ENCODE results near the gene LYSMD2. TPM values are rescaled to one million over a fixed set of nuclear protein-coding genes. Genes with fewer than 3 reads are reported as not detected.
A peak's percentile ranks its signal among the peaks of the same experiment; 100 is the strongest.

The LYSMD2 gene
- total and polyA plus RNA-seq, 9 of the 15 experiments (the other 6 are each of a cell fraction or from before 2014, with no cell fraction given) = 4.3 to 30.3 (median 9.8) TPM

GRCh38 chr15:51783967-51784366 is 46.5 kb upstream of the LYSMD2 start (continued):
- no peak for TF ChIP-seq KLF13 (tag; IDR thresholded peaks at IDR 0.05; ENCODE audit: borderline replicate concordance, low read depth)
- TF ChIP-seq FOXO4 (CRISPR knock-in tag; IDR thresholded peaks at IDR 0.05) = no peak
- TF ChIP-seq KDM2B (CRISPR knock-in tag; IDR thresholded peaks at IDR 0.05) = no peak
- no peak for TF ChIP-seq ZNF124 (CRISPR knock-in tag; IDR thresholded peaks at IDR 0.05)
- no peak for TF ChIP-seq HMGXB4 (CRISPR knock-in tag; IDR thresholded peaks at IDR 0.05)
- no peak for TF ChIP-seq NELFE (IDR thresholded peaks at IDR 0.05; ENCODE audit: insufficient read depth, insufficient read length)
- no peak for TF ChIP-seq CHD2 (IDR thresholded peaks at IDR 0.05; ENCODE audit: low read depth, low read length)

DNA sequence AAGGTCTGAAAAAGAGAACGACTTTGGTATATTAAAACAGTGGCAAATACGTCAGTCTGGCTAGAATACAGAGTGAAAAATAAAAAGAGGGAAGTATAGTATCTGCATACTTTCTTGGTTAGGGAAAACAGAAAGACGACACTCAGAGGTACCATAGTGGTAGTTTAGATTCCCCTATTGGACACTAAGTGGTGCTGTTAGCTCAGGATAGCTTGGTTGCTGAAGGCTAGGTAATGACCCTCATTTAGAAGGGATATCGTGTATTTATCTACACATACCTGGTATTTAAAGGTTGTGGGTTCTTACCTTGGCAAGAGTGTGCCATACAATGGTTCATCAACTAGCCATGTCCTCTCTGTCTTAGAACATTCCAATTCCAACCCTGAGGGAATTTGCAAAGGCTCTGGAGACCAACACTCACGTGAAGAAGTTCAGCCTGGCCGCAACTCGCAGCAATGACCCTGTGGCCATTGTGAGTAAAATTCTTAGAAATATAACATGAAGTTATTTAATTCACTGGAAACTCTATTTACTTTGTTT is 45.0 kb upstream of the LYSMD2 start:
- BruUV-seq (replicated peaks) = no TSS peak
- H4K20me1 ChIP-seq (replicated peaks; ENCODE audit: control insufficient read depth, insufficient read depth, low read length) = no peaks in the 10 kb centered on the region
- intact Hi-C loops (cut with micrococcal nuclease) = loop anchor here (1.0 to 10.0 kb wide), 3 partner anchors 135 to 445 kb away; no protein-coding TSS in a partner anchor
- no peak overlapping the region for H3K27ac ChIP-seq (ENCODE audit: extremely low read depth, low read depth, low read length)
- ChIA-PET CTCF (ENCODE audit: low intra/inter-chr PET ratio) (interaction anchor here (1.0 kb wide), 1 partner anchor 123 kb away, joined by 4 read pairs; no protein-coding TSS in a partner anchor), POLR2A (no interaction called here)
- H3K4me2 ChIP-seq (ENCODE audit: insufficient read depth, low read length) = no peak overlapping the region
- H3K79me2 ChIP-seq (ENCODE audit: control insufficient read depth, insufficient read depth, low read length) = no peaks in the 10 kb centered on the region
- no peaks in the 10 kb centered on the region for H3K27me3 ChIP-seq (ENCODE audit: control insufficient read depth in 2 of 2, insufficient read depth in 2 of 2, low read length in 2 of 2)
- WGBS (ENCODE audit: insufficient coverage, low coverage, missing lambda C conversion rate) = 55% methylated on average over 7 of the region's 7 CpGs
- H3K4me3 ChIP-seq = no peak overlapping the region
- FAIRE-seq = peak; percentile 85
- in situ Hi-C loops (cut with MboI) = no loop called here
- no peaks in the 10 kb centered on the region for H3K4me1 ChIP-seq (replicated peaks in 1 of 2; ENCODE audit: control insufficient read depth in 2 of 2, insufficient read depth in 2 of 2, low read length in 2 of 2)
- H2AFZ ChIP-seq (ENCODE audit: low read depth, low read length) = no peak overlapping the region
- H3K9ac ChIP-seq (ENCODE audit: insufficient read depth in 1 of 2, low read depth in 2 of 2, low read length in 2 of 2) = no peak overlapping the region
- no peaks in the 10 kb centered on the region for H3K9me1 ChIP-seq (ENCODE audit: control insufficient read depth, insufficient read depth, low read length)
- DNase-seq (ENCODE audit: extremely low read depth in 1 of 4, low spot score in 3 of 4) = peak; percentile 41 to 52 (median 45)
- peaks cover 3% of the 10 kb centered on the region; the same call in 1 of the 2 replicates for H3K9me3 ChIP-seq (replicated peaks; ENCODE audit: control insufficient read depth, insufficient read depth, low read depth, low read length)
- peaks cover 4% of the 10 kb centered on the region; the same call in 1 of the 3 replicates for H3K36me3 ChIP-seq (ENCODE audit: control insufficient read depth, insufficient read depth, low read length)
- ATAC-seq = peak; percentile 82
- TF ChIP-seq TEAD4 (IDR thresholded peaks at IDR 0.05; ENCODE audit: low read length) = no peak
- no peak for TF ChIP-seq TEAD4 (CRISPR knock-in tag; IDR thresholded peaks at IDR 0.05; ENCODE audit: borderline replicate concordance)

Measured in K562 (cell line).